HG03378 (cell line): Measurements from ENCODE around the gene MYADML2.
A peak's percentile ranks its signal among the peaks of the same experiment; 100 is the strongest.

Experiments
- ATAC-seq: cut with Tn5 transposase; IDR thresholded peaks from one replicate; pipeline ENCODE4 v1.9.1; 2021; ENCODE audit warnings: mild to moderate bottlenecking, moderate library complexity; ENCODE audit not compliant: unreplicated experiment

Gene MYADML2

DNA sequence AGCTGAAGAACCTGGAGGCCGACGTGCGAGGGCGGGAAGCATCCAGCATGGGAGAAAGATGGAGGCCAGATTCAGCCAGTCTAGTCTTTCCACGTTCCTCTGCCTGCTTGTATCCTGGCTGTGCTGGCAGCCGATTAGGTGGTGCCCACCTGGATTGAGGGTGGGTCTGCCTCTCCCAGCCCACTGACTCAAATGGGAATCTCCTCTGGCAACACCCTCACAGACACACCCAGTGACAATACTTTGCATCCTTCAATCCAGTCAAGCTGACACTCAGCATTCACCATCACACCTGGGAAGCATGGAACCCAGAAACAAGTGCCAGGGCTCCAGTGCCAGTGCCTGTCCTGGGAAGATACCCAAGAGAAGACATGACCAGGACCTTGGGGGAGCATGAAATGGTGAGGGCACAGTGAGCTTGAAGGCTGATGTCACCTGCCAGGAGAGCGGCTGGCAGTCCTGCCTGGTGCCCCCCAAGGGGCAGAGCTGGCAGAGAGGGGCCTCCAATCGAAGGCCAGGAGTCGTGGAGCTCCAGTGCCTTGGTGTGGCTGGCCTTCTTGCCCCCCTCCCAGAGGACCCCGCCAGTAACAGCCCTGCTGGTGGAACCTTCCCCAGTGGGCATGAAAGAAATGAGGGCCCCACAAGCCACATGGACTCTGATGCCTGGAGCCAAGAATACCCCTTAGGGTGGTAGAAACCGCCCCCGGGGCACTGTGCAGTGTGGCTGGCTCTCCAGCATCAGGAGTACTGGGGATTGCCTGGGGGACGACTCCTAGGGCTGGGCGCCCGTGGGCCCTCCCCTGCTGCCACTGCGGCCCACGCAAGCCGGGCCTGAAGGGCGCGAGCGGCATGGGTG lies 45.6 kb downstream of the MYADML2 start:
- no peak for ATAC-seq

DNA sequence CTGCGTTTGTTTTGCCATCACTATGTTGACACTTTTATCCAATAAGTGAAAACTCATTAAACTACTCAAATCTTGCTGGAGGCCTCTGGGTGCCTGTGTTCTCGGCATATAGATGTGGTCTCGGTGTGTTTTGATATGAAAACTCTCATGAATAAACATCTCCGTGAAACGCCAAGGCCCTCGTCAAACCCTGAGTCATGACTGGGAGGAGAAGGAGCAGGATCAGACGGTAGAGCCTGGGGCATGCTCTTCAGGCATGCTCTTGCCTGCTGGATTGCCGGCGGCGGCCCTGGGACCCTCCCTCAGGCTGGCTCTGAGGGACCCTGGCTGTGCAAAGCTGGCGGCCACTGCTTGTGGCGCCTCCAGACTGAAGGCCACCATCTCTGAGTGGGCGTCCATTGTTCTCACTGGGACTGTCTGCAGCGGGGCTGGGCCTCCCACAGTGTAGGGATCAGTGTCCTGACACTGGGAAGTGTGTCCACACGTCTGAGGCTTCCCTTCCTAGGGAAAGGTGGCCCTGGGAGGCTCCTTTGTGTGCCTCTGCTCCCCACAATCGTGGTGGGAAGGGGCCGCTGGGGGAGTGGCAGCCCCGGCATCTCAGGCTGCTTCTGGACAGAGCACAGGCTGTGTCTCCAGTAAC lies 46.7 kb downstream of the MYADML2 start:
- ATAC-seq: no peak

GRCh38 chr17:81899514-81900166 lies 47.4 kb downstream of the MYADML2 start:
- ATAC-seq: no peak

GRCh38 chr17:81898885-81899284 lies 48.1 kb downstream of the MYADML2 start:
- no peak for ATAC-seq

GRCh38 chr17:81898029-81898866 lies 48.8 kb downstream of the MYADML2 start:
- no peak for ATAC-seq

- no peak for ATAC-seq
Measured at GRCh38 chr17:81895400-81895799, 51.6 kb downstream of the MYADML2 start.

GRCh38 chr17:81891303-81891552 lies 55.8 kb downstream of the MYADML2 start:
- ATAC-seq: no peak

GRCh38 chr17:81890447-81891302 lies 56.4 kb downstream of the MYADML2 start:
- ATAC-seq: peak; percentile 5
